Mesenchymal stem cell (in vitro differentiated cells and primary cell): ENCODE data around the gene TRIO.

Experiments used
- DNase-seq: peaks from one replicate; pipeline ENCODE4 v3.0.0-alpha.2; 2013
- H2AFZ ChIP-seq: one replicate; pipeline ENCODE4 v1.6.1; 2013; ENCODE audit warnings: low read depth, mild to moderate bottlenecking, control low read depth, inconsistent platforms, low read length, moderate library complexity
- H2AK5ac ChIP-seq: 2 replicates; pipeline ENCODE4 v1.6.1; 2013; ENCODE audit warnings: low read length, moderate library complexity, mild to moderate bottlenecking, inconsistent platforms; ENCODE audit not compliant: severe bottlenecking
- H2BK120ac ChIP-seq: one replicate; pipeline ENCODE4 v1.6.1; 2013; ENCODE audit warnings: low read depth, mild to moderate bottlenecking, inconsistent platforms, low read length, moderate library complexity
- H2BK12ac ChIP-seq, 2 experiments: one replicate each; pipeline ENCODE4 v1.6.1; 2013; ENCODE audit warnings: inconsistent platforms in 2 of 2, low read length in 2 of 2, mild to moderate bottlenecking in 2 of 2, moderate library complexity in 2 of 2, control low read depth in 1 of 2
- H2BK15ac ChIP-seq: one replicate; pipeline ENCODE4 v1.6.1; 2013; ENCODE audit warnings: mild to moderate bottlenecking, low read depth, inconsistent platforms; ENCODE audit not compliant: poor library complexity, severe bottlenecking
- H2BK5ac ChIP-seq: 2 replicates; pipeline ENCODE4 v1.6.1; 2013; ENCODE audit warnings: low read depth, mild to moderate bottlenecking, low read length, control low read depth, inconsistent platforms; ENCODE audit not compliant: poor library complexity, severe bottlenecking
- H3K14ac ChIP-seq, 2 experiments: one replicate each; pipeline ENCODE4 v1.6.1; 2013; ENCODE audit warnings: inconsistent platforms in 2 of 2, low read length in 2 of 2, control low read depth in 1 of 2, mild to moderate bottlenecking in 1 of 2, moderate library complexity in 1 of 2
- H3K18ac ChIP-seq, 2 experiments: one replicate each; pipeline ENCODE4 v1.6.1; 2013; ENCODE audit warnings: inconsistent platforms in 2 of 2, low read length in 2 of 2, control low read depth in 1 of 2, low read depth in 1 of 2, mild to moderate bottlenecking in 1 of 2
- H3K23ac ChIP-seq, 2 experiments: one replicate each; pipeline ENCODE4 v1.6.1; 2013; ENCODE audit warnings: inconsistent platforms in 2 of 2, low read length in 2 of 2, mild to moderate bottlenecking in 2 of 2, moderate library complexity in 2 of 2, control low read depth in 1 of 2
- H3K27ac ChIP-seq: 2 replicates; pipeline ENCODE4 v1.5.1; 2013; ENCODE audit warnings: mild to moderate bottlenecking, moderate library complexity, low read length, control low read depth, inconsistent platforms; ENCODE audit not compliant: poor library complexity, severe bottlenecking
- H3K27me3 ChIP-seq, 2 experiments: 2 replicates each; pipeline versions ENCODE4 v1.6.1 to v1.7.0; 2013; ENCODE audit warnings: low read length in 2 of 2, mild to moderate bottlenecking in 2 of 2, moderate library complexity in 2 of 2, control low read depth in 1 of 2, inconsistent platforms in 1 of 2; ENCODE audit not compliant: control insufficient read depth in 1 of 2, insufficient read depth in 1 of 2
- H3K36me3 ChIP-seq, 2 experiments: 2 replicates each; pipeline versions ENCODE4 v1.6.1 to v1.7.0; 2013; ENCODE audit warnings: low read length in 2 of 2, control low read depth in 1 of 2, inconsistent platforms in 1 of 2, low read depth in 1 of 2, mild to moderate bottlenecking in 1 of 2; ENCODE audit not compliant: insufficient read depth in 2 of 2, control insufficient read depth in 1 of 2
- H3K4ac ChIP-seq, 2 experiments: one replicate each; pipeline ENCODE4 v1.6.1; 2013; ENCODE audit warnings: inconsistent platforms in 2 of 2, low read length in 2 of 2, mild to moderate bottlenecking in 2 of 2, moderate library complexity in 2 of 2, control low read depth in 1 of 2, low read depth in 1 of 2
- H3K4me1 ChIP-seq: 2 replicates; pipeline ENCODE4 v1.6.1; 2013; ENCODE audit warnings: low read depth, low read length, control low read depth; ENCODE audit not compliant: control insufficient read depth, insufficient read depth
- H3K4me2 ChIP-seq: 2 replicates; pipeline ENCODE4 v1.6.1; 2013; ENCODE audit warnings: low read length, mild to moderate bottlenecking, inconsistent platforms; ENCODE audit not compliant: poor library complexity, severe bottlenecking
- H3K4me3 ChIP-seq, 2 experiments: 2 replicates each; pipeline versions ENCODE4 v1.5.1 to v1.7.0; 2013; ENCODE audit warnings: low read length in 2 of 2, mild to moderate bottlenecking in 2 of 2, control low read depth in 1 of 2, low read depth in 1 of 2; ENCODE audit not compliant: insufficient read depth in 1 of 2
- H3K79me1 ChIP-seq: replicated peaks from 2 replicates; pipeline ENCODE4 v1.6.1; 2013; ENCODE audit warnings: mild to moderate bottlenecking, control low read depth, low read length, inconsistent platforms; ENCODE audit not compliant: poor library complexity, severe bottlenecking
- H3K9ac ChIP-seq: 2 replicates; pipeline ENCODE4 v1.7.0; 2013; ENCODE audit warnings: mild to moderate bottlenecking, low read length, moderate library complexity
- H3K9me3 ChIP-seq: 2 replicates; pipeline ENCODE4 v1.7.0; 2013; ENCODE audit warnings: mild to moderate bottlenecking, low read length; ENCODE audit not compliant: control insufficient read depth
- H4K8ac ChIP-seq: one replicate; pipeline ENCODE4 v1.6.1; 2013; ENCODE audit warnings: inconsistent platforms, mild to moderate bottlenecking, low read length, moderate library complexity
- H4K91ac ChIP-seq: one replicate; pipeline ENCODE4 v1.6.1; 2013; ENCODE audit warnings: mild to moderate bottlenecking, low read length, inconsistent platforms
- WGBS: methylation state at CpG from one replicate; pipeline ENCODE4 v1.1.7; 2013; ENCODE audit warnings: mixed read lengths; 5-methylcytosine and 5-hydroxymethylcytosine counted together

The TRIO gene

DNA sequence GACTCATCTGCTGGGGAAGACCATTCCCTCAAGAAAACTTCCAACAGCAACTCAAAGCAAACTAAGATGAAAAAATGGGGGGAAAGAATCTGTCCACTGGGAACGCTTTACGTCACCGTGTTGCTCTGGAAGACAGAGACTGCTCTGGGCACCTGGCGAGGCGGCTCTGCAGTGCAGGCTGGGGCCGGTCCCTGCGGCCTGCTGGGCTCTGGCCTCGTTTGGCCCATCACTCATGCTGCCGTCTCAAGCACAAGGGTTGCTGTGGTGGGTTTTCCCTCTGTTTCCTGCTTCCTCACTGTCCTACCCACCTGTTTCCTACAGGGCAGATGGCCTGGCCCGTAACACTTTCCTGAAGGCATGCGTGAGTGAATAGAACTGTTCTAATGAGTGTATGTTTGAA, 345.6 kb downstream of the TRIO start:
- H3K9ac ChIP-seq: no peak overlapping the region
- H3K27me3 ChIP-seq: no peaks in the 10 kb centered on the region
- 94% methylated on average over 9 of the region's 11 CpGs for WGBS
- H2AFZ ChIP-seq: no peak overlapping the region
- peaks cover 27% of the 10 kb centered on the region for H3K79me1 ChIP-seq
- no peak overlapping the region for H3K27ac ChIP-seq
- H2BK15ac ChIP-seq: no peak overlapping the region
- no peak overlapping the region for H3K23ac ChIP-seq
- H3K4me1 ChIP-seq: peaks cover 3% of the 10 kb centered on the region
- no peak overlapping the region for H2BK12ac ChIP-seq
- H2BK120ac ChIP-seq: no peak overlapping the region
- H3K4me2 ChIP-seq: no peak overlapping the region
- H4K91ac ChIP-seq: peak overlapping the region; percentile 8
- no peak overlapping the region for H3K18ac ChIP-seq
- H4K8ac ChIP-seq: no peak overlapping the region
- H2AK5ac ChIP-seq: no peak overlapping the region
- H3K4ac ChIP-seq: no peak overlapping the region
- H3K9me3 ChIP-seq: no peaks in the 10 kb centered on the region
- peak overlapping the region in 1 of 2 experiments; percentile 15 for H3K4me3 ChIP-seq
- peaks cover 76 to 93% of the 10 kb centered on the region in 2 experiments for H3K36me3 ChIP-seq
- H3K14ac ChIP-seq: no peak overlapping the region
- no peak overlapping the region for H2BK5ac ChIP-seq
- no peak for DNase-seq

DNA sequence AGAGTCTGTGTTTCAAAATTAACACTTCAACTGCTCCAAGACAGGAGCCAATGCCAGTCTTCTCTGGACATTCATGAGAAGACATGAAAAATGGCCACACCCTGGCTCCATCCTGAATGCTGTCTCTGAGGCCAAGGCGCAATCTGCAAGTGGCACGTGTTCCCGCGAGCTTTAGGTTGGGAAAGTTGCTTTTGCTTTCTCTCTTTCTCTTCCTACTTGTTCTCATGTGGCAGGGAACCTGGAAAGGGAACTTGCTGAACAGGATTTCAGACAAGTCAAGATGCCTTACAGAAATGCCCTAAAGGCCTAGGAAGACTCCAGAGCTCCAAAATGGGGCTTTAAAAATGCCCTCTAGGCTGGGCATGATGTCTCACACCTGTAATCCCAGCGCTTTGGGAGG, 346.5 kb downstream of the TRIO start:
- Histone ChIP-seq H2BK5ac (no peak overlapping the region), H3K14ac (no peak overlapping the region), H3K27ac (no peak overlapping the region), H4K8ac (no peak overlapping the region), H2BK120ac (no peak overlapping the region), H3K9ac (peak overlapping the region; percentile 21), H3K18ac (no peak overlapping the region), H3K4me1 (peaks cover 3% of the 10 kb centered on the region), H2BK12ac (no peak overlapping the region), H3K4me2 (no peak overlapping the region), H3K23ac (no peak overlapping the region), H3K27me3 (no peaks in the 10 kb centered on the region), H2AFZ (no peak overlapping the region), H3K79me1 (peaks cover 25% of the 10 kb centered on the region), H2BK15ac (no peak overlapping the region), H3K9me3 (no peaks in the 10 kb centered on the region), H2AK5ac (no peak overlapping the region), H3K4ac (no peak overlapping the region), H3K4me3 (no peak overlapping the region), H3K36me3 (peaks cover 76 to 93% of the 10 kb centered on the region in 2 experiments), H4K91ac (no peak overlapping the region)
- 100% methylated on average over 5 of the region's 5 CpGs for WGBS
- no peak for DNase-seq

DNA sequence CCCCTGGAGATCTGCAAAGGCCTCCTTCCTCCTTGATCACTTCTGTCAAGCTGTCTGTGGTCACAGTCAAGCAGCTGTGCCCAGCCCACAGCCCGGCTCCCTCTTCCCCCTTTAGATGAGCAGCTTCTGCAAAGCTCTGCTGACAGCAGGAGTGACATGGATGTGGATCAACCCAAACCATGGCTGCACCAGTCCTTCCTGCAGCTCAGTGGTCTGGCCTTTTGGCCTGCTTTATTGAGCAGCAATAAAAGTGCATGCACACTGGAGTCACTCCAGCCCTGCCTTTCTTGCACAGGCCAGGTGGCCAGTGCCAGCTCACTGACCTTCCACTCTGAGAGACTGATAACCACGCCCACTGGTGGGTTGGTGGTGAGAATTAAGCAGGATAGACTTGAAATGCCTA, 347.2 kb downstream of the TRIO start:
- H3K4me3 ChIP-seq: no peak overlapping the region
- no peak overlapping the region for H3K18ac ChIP-seq
- no peaks in the 10 kb centered on the region for H3K27me3 ChIP-seq
- H3K79me1 ChIP-seq: peaks cover 27% of the 10 kb centered on the region
- H3K4me2 ChIP-seq: no peak overlapping the region
- no peaks in the 10 kb centered on the region for H3K9me3 ChIP-seq
- no peak overlapping the region for H4K8ac ChIP-seq
- no peak overlapping the region for H2BK12ac ChIP-seq
- peak overlapping the region in 1 of 2 experiments; percentile 1 for H3K23ac ChIP-seq
- H2BK120ac ChIP-seq: no peak overlapping the region
- no peak overlapping the region for H3K14ac ChIP-seq
- no peak overlapping the region for H2BK15ac ChIP-seq
- no peak overlapping the region for H2BK5ac ChIP-seq
- H3K27ac ChIP-seq: no peak overlapping the region
- H3K9ac ChIP-seq: peak overlapping the region; percentile 32
- peaks cover 3% of the 10 kb centered on the region for H3K4me1 ChIP-seq
- H3K4ac ChIP-seq: no peak overlapping the region
- DNase-seq: no peak
- no peak overlapping the region for H2AFZ ChIP-seq
- peaks cover 75 to 93% of the 10 kb centered on the region in 2 experiments for H3K36me3 ChIP-seq
- no peak overlapping the region for H4K91ac ChIP-seq
- WGBS: 87% methylated on average over 2 of the region's 2 CpGs
- no peak overlapping the region for H2AK5ac ChIP-seq

DNA sequence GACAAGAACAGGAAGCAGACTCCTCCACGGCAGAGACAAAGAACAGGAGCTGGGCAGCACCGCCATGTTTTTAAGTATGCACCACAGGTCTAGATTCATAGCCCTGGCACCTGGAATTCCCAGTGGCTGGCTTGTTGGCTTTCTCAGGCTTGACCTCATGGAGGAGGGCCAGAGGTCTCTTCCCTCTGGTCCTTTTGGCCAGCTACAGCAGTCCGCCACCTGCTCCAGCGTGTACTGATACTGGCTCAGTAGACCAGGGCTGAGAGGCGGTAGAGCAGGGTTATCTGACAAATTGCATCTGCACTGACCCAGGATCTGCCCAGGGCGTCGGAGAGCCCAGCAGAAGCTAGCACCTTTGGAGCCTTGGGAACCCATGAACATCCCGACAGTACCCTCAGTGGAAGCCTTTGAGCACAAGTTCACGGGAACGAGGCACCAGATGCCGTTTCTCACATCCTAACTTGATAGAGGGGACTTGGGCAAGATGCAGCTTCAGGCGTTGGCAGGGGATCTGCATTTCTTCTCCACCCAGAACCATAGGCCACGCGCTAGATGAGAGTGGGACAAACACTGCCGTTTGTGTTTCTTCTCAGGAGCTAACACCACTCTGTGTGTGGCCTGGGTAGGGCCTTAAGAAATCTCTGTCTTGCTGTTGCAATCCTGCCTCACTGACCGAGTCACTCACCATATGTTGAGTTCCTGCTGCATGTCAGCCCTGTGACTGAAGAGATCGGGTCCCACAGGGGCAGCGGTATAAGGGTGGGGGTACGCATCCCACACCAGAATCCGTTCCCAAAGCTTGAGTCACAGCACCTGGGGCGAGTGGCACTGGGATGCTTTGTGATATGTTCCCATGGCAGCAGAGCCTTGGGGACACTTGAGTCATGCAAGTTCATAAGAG, 348.1 kb downstream of the TRIO start:
- Histone ChIP-seq H3K27ac (no peak overlapping the region), H3K4me1 (peaks cover 3% of the 10 kb centered on the region), H3K14ac (no peak overlapping the region), H2AK5ac (no peak overlapping the region), H3K9ac (peak overlapping the region; percentile 32), H3K4me2 (no peak overlapping the region), H2BK120ac (no peak overlapping the region), H2BK15ac (no peak overlapping the region), H2BK5ac (no peak overlapping the region), H3K4me3 (no peak overlapping the region), H2AFZ (no peak overlapping the region), H4K8ac (no peak overlapping the region), H3K36me3 (peaks cover 69 to 92% of the 10 kb centered on the region in 2 experiments), H3K4ac (no peak overlapping the region), H3K9me3 (no peaks in the 10 kb centered on the region), H3K18ac (no peak overlapping the region), H3K23ac (no peak overlapping the region), H3K27me3 (no peaks in the 10 kb centered on the region), H2BK12ac (no peak overlapping the region), H3K79me1 (peaks cover 28% of the 10 kb centered on the region), H4K91ac (no peak overlapping the region)
- DNase-seq: peak; percentile 58
- 94% methylated on average over 21 of the region's 21 CpGs for WGBS
